Measurements from ENCODE around the gene EBF3.

- TF ChIP-seq POLR2AphosphoS5 (IDR thresholded peaks at IDR 0.05): no peak
- no peak for TF ChIP-seq CTCF (IDR thresholded peaks at IDR 0.05 in 8 of 11, conservative IDR thresholded peaks at IDR 0.05 in 3 of 11)
Measured at GRCh38 chr10:129896136-129896859, 67.8 kb downstream of the EBF3 start.
